CD14-positive monocyte (primary cell): ENCODE measurements around the gene ARHGAP10. TPM values are rescaled to one million over a fixed set of nuclear protein-coding genes. Genes with fewer than 3 reads are reported as not detected.

Source experiments
- DNase-seq, 3 donors: peaks; one replicate each; pipeline ENCODE4 v3.0.0-alpha.2; 2011 to 2022
- H2AFZ ChIP-seq: 2 replicates; pipeline ENCODE4 v1.6.0; 2012; ENCODE audit warnings: mild to moderate bottlenecking, low read depth, low read length, inconsistent platforms; ENCODE audit not compliant: insufficient read depth, poor library complexity, severe bottlenecking
- H3K27ac ChIP-seq, 2 donors: 1 replicate in 1 of 2; 2 replicates in 1 of 2; pipeline ENCODE4 v1.5.1; 2012 to 2013; ENCODE audit warnings: low read length in 2 of 2, control low read depth in 1 of 2, inconsistent platforms in 1 of 2, low read depth in 1 of 2, mild to moderate bottlenecking in 1 of 2
- H3K27me3 ChIP-seq, 2 donors: one replicate each; pipeline versions ENCODE4 v1.6.0 to v1.6.1; 2011 to 2013; ENCODE audit warnings: low read length in 2 of 2; ENCODE audit not compliant: control insufficient read depth in 2 of 2, insufficient read depth in 2 of 2
- H3K36me3 ChIP-seq, 2 donors: replicated peaks in 1 of 2; 1 replicate in 1 of 2; 2 replicates in 1 of 2; pipeline versions ENCODE4 v1.5.1 to v1.6.1; 2012 to 2013; ENCODE audit warnings: low read length in 2 of 2, control low read depth in 1 of 2, inconsistent platforms in 1 of 2, mild to moderate bottlenecking in 1 of 2; ENCODE audit not compliant: insufficient read depth in 2 of 2, control insufficient read depth in 1 of 2
- H3K4me1 ChIP-seq, 2 donors: 1 replicate in 1 of 2; 2 replicates in 1 of 2; pipeline versions ENCODE4 v1.5.1 to v1.6.1; 2012 to 2013; ENCODE audit warnings: low read length in 2 of 2, control low read depth in 1 of 2, inconsistent platforms in 1 of 2, mild to moderate bottlenecking in 1 of 2, moderate library complexity in 1 of 2; ENCODE audit not compliant: insufficient read depth in 2 of 2, control insufficient read depth in 1 of 2
- H3K4me2 ChIP-seq: replicated peaks from 2 replicates; pipeline ENCODE3; 2012; ENCODE audit warnings: low read length, moderate library complexity, mild to moderate bottlenecking; ENCODE audit not compliant: poor library complexity, severe bottlenecking; ENCODE audit errors: extremely low read depth
- H3K4me3 ChIP-seq, 3 experiments: fragments of 200-600 bp in 1 of 3; sonication (generic) in 1 of 3; replicated peaks in 1 of 3; 1 replicate in 2 of 3; 2 replicates in 1 of 3; pipeline ENCODE4 v1.5.1; 2011 to 2013; ENCODE audit warnings: low read length in 3 of 3, mild to moderate bottlenecking in 3 of 3, control low read depth in 2 of 3, low read depth in 2 of 3, inconsistent platforms in 1 of 3, moderate library complexity in 1 of 3
- H3K79me2 ChIP-seq: 2 replicates; pipeline ENCODE4 v1.6.0; 2012; ENCODE audit warnings: mild to moderate bottlenecking, control low read depth, inconsistent platforms, low read length, moderate library complexity; ENCODE audit not compliant: insufficient read depth
- H3K9ac ChIP-seq: 2 replicates; pipeline ENCODE4 v1.6.0; 2017; ENCODE audit warnings: low read length, mild to moderate bottlenecking; ENCODE audit not compliant: insufficient read depth, poor library complexity, severe bottlenecking
- H3K9me3 ChIP-seq, 2 donors: replicated peaks in 1 of 2; 1 replicate in 1 of 2; 2 replicates in 1 of 2; pipeline versions ENCODE4 v1.5.1 to v1.6.1; 2012 to 2013; ENCODE audit warnings: low read length in 2 of 2, control low read depth in 1 of 2; ENCODE audit not compliant: control insufficient read depth in 1 of 2, insufficient read depth in 1 of 2
- H4K20me1 ChIP-seq: 2 replicates; pipeline ENCODE4 v1.6.0; 2012; ENCODE audit warnings: mild to moderate bottlenecking, low read length, control low read depth, moderate library complexity; ENCODE audit not compliant: insufficient read depth
- H3K27ac Mint-ChIP-seq, 7 donors: one replicate each; pipeline ENCODE4 v1.8.0; 2020; ENCODE audit warnings: mild to moderate bottlenecking in 7 of 7, mixed read lengths in 7 of 7, moderate library complexity in 6 of 7, inconsistent platforms in 2 of 7
- H3K27me3 Mint-ChIP-seq, 3 donors: one replicate each; pipeline ENCODE4 v1.8.0; 2021 to 2022; ENCODE audit warnings: low read depth in 3 of 3, mild to moderate bottlenecking in 3 of 3, mixed read lengths in 3 of 3, moderate library complexity in 3 of 3, inconsistent platforms in 1 of 3
- H3K36me3 Mint-ChIP-seq, 2 donors: one replicate each; pipeline ENCODE4 v1.8.0; 2020; ENCODE audit warnings: mixed read lengths in 2 of 2, inconsistent platforms in 1 of 2, mild to moderate bottlenecking in 1 of 2
- H3K4me1 Mint-ChIP-seq: one replicate; pipeline ENCODE4 v1.8.0; 2020; ENCODE audit warnings: mild to moderate bottlenecking, mixed read lengths
- H3K4me3 Mint-ChIP-seq, 2 donors: one replicate each; pipeline ENCODE4 v1.8.0; 2020; ENCODE audit warnings: mild to moderate bottlenecking in 2 of 2, mixed read lengths in 2 of 2, moderate library complexity in 1 of 2
- H3K9me3 Mint-ChIP-seq, 7 donors: one replicate each; pipeline ENCODE4 v1.8.0; 2020 to 2022; ENCODE audit warnings: mixed read lengths in 7 of 7, mild to moderate bottlenecking in 6 of 7, moderate library complexity in 6 of 7, inconsistent platforms in 2 of 7
- CTCF ChIP-seq: fragments of 200-600 bp; IDR thresholded peaks from one replicate; pipeline ENCODE4 v1.8.0; 2022; ENCODE audit warnings: antibody characterized with exemption, mild to moderate bottlenecking
- WGBS: methylation state at CpG from one replicate; pipeline ENCODE4 v1.1.5; 2013; ENCODE audit warnings: missing lambda C conversion rate; ENCODE audit not compliant: insufficient coverage; 5-methylcytosine and 5-hydroxymethylcytosine counted together
- intact Hi-C, 2 donors: fragments of 100-400 bp; cut with micrococcal nuclease; formaldehyde crosslinking; loops; one replicate each; pipeline versions ENCODE4 v1.15.0 to v1.15.1; 2023
- polyA plus RNA-seq, 3 donors: library from polyadenylated mRNA; depleted of rRNA in 1 of 3; unstranded in 2 of 3; stranded (reverse) in 1 of 3; fragments of 300-500 nt in 2 of 3; fragments of >200 nt in 1 of 3; fragmentation: Illumina TruSeq in 2 of 3; gene quantifications; 1 replicate in 2 of 3; 2 replicates in 1 of 3; pipeline ENCODE4 v1.2.3, GENCODE V29; 2012 to 2021

Gene ARHGAP10
- polyA plus RNA-seq, 3 donors = 1.7 to 4.3 (median 3.0) TPM

- H3K4me1 ChIP-seq = no peaks in the 10 kb centered on the region
- Mint-ChIP-seq H3K27me3 (peaks cover 0 to 4% (median 0%) of the 10 kb centered on the region in 3 donors), H3K27ac (no peak overlapping the region), H3K4me3 (no peak overlapping the region), H3K9me3 (peaks cover 0 to 3% (median 0%) of the 10 kb centered on the region in 7 donors), H3K4me1 (peaks cover 4% of the 10 kb centered on the region), H3K36me3 (no peaks in the 10 kb centered on the region)
- no peaks in the 10 kb centered on the region for H4K20me1 ChIP-seq
- H2AFZ ChIP-seq = no peak overlapping the region
- no peak for DNase-seq
- intact Hi-C loops = no loop called here
- TF ChIP-seq CTCF = no peak
- H3K36me3 ChIP-seq = no peaks in the 10 kb centered on the region
- H3K9me3 ChIP-seq = no peaks in the 10 kb centered on the region
- no peak overlapping the region for H3K27ac ChIP-seq
- WGBS = 100% methylated on average over 1 of the region's 5 CpGs
- H3K27me3 ChIP-seq = no peaks in the 10 kb centered on the region
- H3K9ac ChIP-seq = no peak overlapping the region
- H3K4me3 ChIP-seq = no peak overlapping the region
- H3K4me2 ChIP-seq = no peak overlapping the region
- no peaks in the 10 kb centered on the region for H3K79me2 ChIP-seq
These were observed 365.9 kb downstream of the ARHGAP10 start for GRCh38 chr4:148097801-148098200.

- Histone ChIP-seq H3K27ac (no peak overlapping the region), H3K9ac (no peak overlapping the region), H3K27me3 (no peaks in the 10 kb centered on the region), H2AFZ (no peak overlapping the region), H3K36me3 (no peaks in the 10 kb centered on the region), H4K20me1 (no peaks in the 10 kb centered on the region), H3K4me1 (no peaks in the 10 kb centered on the region), H3K79me2 (no peaks in the 10 kb centered on the region), H3K4me2 (no peak overlapping the region), H3K9me3 (no peaks in the 10 kb centered on the region), H3K4me3 (no peak overlapping the region)
- Mint-ChIP-seq H3K4me1 (peaks cover 4% of the 10 kb centered on the region), H3K27ac (no peak overlapping the region), H3K36me3 (no peaks in the 10 kb centered on the region), H3K4me3 (no peak overlapping the region), H3K9me3 (peaks cover 0 to 5% (median 3%) of the 10 kb centered on the region in 7 donors), H3K27me3 (peaks cover 0 to 4% (median 0%) of the 10 kb centered on the region in 3 donors)
- intact Hi-C loops = no loop called here
- WGBS = 100% methylated on average over 3 of the region's 3 CpGs
- TF ChIP-seq CTCF = no peak
- no peak for DNase-seq
These were observed 369.3 kb downstream of the ARHGAP10 start for GRCh38 chr4:148101235-148101634.
